ENCODE data around the gene TBC1D4.

DNA sequence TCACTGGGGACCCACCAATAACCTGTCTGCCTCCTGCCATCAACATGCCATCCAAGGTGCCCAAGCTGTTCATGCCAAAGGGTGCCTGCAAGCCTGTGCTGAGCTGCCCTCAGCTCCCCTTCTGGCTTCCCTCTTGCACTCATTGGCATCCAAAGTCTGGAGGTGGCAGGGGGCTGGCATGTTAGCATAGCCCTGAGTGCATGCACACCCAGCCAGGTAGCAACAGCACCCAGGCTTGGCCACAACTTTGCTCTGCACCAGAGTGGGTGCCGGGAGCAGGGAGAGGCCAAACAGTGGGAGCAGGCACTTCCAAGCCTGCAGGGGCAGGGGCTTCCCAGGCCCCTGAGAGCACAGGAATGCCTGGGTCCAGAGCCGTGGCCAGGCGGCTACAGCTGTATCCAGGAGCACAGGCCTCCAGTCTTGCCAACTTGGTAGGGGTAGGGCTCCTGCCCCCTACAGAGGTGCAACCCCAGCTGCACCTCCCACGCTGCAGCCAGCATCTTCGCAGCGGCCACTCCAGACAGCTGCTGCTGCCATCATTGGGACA, 26.1 kb upstream of the TBC1D4 start:
- TF ChIP-seq, protein P1, sequence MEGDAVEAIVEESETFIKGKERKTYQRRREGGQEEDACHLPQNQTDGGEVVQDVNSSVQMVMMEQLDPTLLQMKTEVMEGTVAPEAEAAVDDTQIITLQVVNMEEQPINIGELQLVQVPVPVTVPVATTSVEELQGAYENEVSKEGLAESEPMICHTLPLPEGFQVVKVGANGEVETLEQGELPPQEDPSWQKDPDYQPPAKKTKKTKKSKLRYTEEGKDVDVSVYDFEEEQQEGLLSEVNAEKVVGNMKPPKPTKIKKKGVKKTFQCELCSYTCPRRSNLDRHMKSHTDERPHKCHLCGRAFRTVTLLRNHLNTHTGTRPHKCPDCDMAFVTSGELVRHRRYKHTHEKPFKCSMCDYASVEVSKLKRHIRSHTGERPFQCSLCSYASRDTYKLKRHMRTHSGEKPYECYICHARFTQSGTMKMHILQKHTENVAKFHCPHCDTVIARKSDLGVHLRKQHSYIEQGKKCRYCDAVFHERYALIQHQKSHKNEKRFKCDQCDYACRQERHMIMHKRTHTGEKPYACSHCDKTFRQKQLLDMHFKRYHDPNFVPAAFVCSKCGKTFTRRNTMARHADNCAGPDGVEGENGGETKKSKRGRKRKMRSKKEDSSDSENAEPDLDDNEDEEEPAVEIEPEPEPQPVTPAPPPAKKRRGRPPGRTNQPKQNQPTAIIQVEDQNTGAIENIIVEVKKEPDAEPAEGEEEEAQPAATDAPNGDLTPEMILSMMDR (IDR thresholded peaks at IDR 0.05), result no peak
- no peak for TF ChIP-seq POLR2A (IDR thresholded peaks at IDR 0.05)
